GM23338 (cell line): Measurements from ENCODE around the gene SCFD1.

Experiments
- CTCF ChIP-seq, 2 experiments: fragments of 200-600 bp in 1 of 2; sonication (generic) in 1 of 2; conservative IDR thresholded peaks; 2 replicates each; pipeline versions ENCODE4 v1.5.1 to v1.6.1; 2016 to 2017; ENCODE audit warnings: antibody characterized with exemption in 2 of 2, low read depth in 2 of 2, mild to moderate bottlenecking in 2 of 2, moderate library complexity in 1 of 2
- EZH2 ChIP-seq: fragments of 200-600 bp; sonication (generic); IDR thresholded peaks from one replicate; pipeline ENCODE4 v1.8.0; 2017; ENCODE audit warnings: antibody characterized with exemption, mild to moderate bottlenecking, low read depth; ENCODE audit not compliant: unreplicated experiment
- POLR2AphosphoS5 ChIP-seq: IDR thresholded peaks from 2 replicates; pipeline ENCODE4 v1.6.1; 2016; ENCODE audit warnings: antibody characterized with exemption, low read depth

DNA sequence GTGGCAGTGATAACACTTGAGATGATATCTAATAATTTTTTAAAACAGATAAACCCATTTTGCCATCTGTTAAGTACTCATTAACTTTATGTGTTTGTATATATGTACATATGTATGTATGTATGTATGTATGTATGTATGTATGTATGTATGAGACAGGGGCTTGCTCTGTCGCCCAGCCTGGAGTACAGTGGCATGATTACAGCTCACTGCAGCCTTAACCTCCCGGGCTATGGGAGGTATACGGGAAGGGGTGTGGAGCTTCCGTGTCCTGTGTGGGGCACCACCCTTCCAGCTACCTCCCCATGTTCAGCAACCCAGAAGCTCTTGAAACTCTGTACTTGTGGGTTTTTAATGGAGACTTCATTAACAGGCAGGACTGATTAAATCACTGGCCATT lies 116.9 kb downstream of the SCFD1 start:
- TF ChIP-seq CTCF (conservative IDR thresholded peaks at IDR 0.05; ENCODE audit: low read depth in 2 of 2) (no peak), POLR2AphosphoS5 (no peak), EZH2 (no peak)
